Activated naive CD4-positive, alpha-beta T cell treated with anti-CD3 and anti-CD28 coated beads, Interleukin-2, amount 50 U/mL, for 24 hours (primary cell): ENCODE results near the gene ABCC6.
"Not testable (repeated sequence)": the region's sequence is repeated elsewhere in the genome, so short reads cannot be mapped to it uniquely, and the experiment has no call there.

ENCODE experiments used
- H3K27ac Mint-ChIP-seq: one replicate; pipeline ENCODE4 v1.8.0; 2021; ENCODE audit warnings: mild to moderate bottlenecking, mixed read lengths
- H3K27me3 Mint-ChIP-seq: one replicate; pipeline ENCODE4 v1.8.0; 2021; ENCODE audit warnings: mixed read lengths
- H3K36me3 Mint-ChIP-seq: one replicate; pipeline ENCODE4 v1.8.0; 2021; ENCODE audit warnings: mixed read lengths
- H3K4me1 Mint-ChIP-seq: one replicate; pipeline ENCODE4 v1.8.0; 2021; ENCODE audit warnings: mixed read lengths
- H3K4me3 Mint-ChIP-seq: one replicate; pipeline ENCODE4 v1.8.0; 2021; ENCODE audit warnings: mild to moderate bottlenecking, mixed read lengths
- H3K9me3 Mint-ChIP-seq: one replicate; pipeline ENCODE4 v1.8.0; 2021; ENCODE audit warnings: mixed read lengths

Gene ABCC6

DNA sequence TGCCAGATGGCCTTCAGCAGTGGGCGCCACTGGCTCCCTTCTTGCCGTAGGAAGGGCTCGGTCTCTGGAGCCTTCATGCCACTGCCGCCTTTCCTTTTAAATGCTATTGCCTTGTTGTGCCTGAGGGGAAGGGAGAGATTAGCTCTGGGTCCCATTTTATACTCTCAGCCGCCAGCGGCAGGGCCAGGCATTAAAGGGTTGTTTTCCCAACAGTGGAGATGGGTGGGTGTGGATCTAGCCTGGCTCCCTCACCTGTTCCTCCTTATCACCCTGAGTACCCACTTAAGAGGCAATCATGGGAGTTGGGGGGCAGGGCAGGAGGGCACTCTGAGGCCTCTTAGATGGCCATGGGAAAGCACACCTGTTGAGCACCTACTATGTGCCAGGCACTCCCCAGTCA, 19.8 kb downstream of the ABCC6 start:
- not testable (repeated sequence) for H3K4me3 Mint-ChIP-seq, H3K4me1 Mint-ChIP-seq, H3K36me3 Mint-ChIP-seq, H3K27me3 Mint-ChIP-seq, H3K27ac Mint-ChIP-seq, H3K9me3 Mint-ChIP-seq

DNA sequence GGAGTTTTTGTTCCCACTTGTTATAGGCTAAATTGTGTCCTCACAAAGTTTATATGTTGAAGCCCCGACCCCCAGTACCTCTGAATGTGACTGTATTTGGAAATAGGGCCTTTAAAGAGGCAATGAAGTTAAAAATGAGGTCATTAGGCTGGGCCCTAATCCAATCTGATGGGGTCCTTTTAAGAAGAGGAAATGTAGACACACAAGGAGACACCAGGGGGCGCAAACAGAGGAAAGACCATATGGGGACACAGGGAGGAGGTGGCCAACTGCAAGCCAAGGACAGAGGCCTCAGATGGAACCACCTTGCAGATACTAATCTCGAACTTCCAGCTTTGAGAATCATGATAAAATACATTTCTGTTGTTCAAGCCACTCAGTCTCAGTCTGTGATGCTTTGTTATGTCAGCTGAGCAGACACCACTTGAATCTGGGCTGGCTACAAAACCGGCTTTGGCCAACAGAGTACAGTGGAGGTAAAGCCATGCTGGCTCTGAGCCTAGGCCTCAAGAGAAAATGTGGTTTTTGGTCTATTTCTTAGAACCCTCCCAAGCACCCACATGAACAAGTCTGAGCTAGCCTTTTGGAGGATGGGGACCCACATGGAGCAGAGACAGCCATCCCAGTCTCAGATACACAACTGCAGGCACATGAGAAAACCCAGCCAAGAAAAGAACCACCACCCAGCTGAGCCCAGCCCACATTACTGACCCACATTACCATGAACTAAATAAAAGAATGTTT, 20.7 kb downstream of the ABCC6 start:
- H3K9me3 Mint-ChIP-seq, H3K27me3 Mint-ChIP-seq, H3K4me1 Mint-ChIP-seq, H3K4me3 Mint-ChIP-seq, H3K36me3 Mint-ChIP-seq, H3K27ac Mint-ChIP-seq: not testable (repeated sequence)

DNA sequence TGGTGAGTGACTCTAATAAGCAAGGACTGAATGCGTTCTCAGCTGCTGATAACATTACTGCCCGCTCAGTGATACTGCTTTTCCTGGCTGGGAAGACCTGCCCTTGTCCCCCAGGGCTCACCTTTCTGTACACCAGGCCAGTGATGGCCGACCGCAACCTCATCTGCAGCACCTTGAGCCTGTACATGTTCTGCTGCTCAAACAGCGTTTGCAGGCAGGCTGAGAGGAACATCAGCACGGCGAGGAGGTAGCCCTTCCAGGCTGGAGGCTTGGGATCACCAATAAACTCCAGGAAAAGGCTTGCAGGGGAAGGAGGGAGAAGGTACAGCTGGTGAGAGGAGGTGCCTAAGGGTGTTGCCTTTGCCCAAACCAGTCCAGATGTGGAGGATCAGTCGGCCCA, 21.4 kb downstream of the ABCC6 start:
- H3K27me3 Mint-ChIP-seq, H3K9me3 Mint-ChIP-seq, H3K36me3 Mint-ChIP-seq, H3K27ac Mint-ChIP-seq, H3K4me1 Mint-ChIP-seq, H3K4me3 Mint-ChIP-seq: not testable (repeated sequence)

DNA sequence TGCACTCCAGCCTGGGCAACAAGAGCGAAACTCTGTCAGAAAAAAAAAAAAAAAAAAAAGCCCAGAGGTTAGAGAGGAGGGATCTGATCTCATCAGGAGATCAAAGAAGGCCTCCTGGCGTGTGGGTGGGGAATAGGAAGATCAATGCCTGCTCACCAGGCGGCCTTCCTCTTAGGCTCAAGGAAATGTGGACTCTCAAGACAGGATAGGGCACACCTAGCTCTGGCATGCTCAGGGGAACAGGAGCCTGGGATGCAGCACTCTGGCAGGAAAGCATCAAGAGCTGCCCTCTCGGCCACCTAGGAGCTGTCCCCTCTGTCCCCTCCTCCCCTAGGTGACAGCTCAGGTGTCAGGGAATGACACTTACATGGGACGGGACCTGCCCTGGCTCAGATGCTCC, 22.9 kb downstream of the ABCC6 start:
- not testable (repeated sequence) for H3K36me3 Mint-ChIP-seq, H3K4me1 Mint-ChIP-seq, H3K4me3 Mint-ChIP-seq, H3K27me3 Mint-ChIP-seq, H3K27ac Mint-ChIP-seq, H3K9me3 Mint-ChIP-seq

DNA sequence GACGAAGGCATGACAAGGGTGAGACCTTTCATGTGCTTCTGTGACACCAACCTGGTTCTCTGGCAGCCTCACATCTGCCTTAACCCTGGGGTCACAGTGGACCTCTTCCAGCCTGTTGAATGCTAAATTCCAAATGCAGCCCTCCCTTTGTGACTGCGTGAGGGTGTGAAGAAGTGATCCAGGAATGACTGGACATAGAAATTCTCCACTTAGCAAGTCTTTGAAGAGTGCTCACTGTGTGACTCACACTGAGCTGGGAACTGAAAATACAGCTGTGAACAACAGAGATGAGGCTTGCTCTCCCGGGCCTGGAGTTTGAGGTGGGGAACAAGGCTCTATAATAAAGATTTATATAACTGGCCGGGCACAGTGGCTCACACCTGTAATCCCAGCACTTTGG, 23.9 kb downstream of the ABCC6 start:
- H3K9me3 Mint-ChIP-seq, H3K4me3 Mint-ChIP-seq, H3K27me3 Mint-ChIP-seq, H3K36me3 Mint-ChIP-seq, H3K27ac Mint-ChIP-seq, H3K4me1 Mint-ChIP-seq: not testable (repeated sequence)

DNA sequence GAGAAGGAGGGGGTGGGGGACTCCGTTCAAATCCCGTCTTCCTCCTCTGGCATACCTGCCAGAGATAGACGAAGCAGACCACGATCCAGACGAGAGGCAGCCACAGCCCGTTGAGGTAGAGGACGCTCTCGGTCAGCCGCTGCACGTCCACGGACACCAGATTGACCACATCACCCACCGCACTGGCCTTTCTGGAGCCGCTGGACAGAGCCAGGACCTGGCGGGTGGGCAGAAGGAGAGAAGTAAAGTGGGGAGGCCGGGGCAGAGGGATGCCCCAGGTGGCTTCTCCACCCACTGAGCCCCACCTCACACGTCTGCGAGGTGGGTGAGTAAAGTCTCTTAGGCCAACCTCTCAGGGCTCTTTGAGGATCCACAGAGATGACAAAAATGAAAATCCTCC, 25.3 kb downstream of the ABCC6 start:
- no peaks in the 10 kb centered on the region for H3K36me3 Mint-ChIP-seq
- H3K27ac Mint-ChIP-seq = no peak overlapping the region

DNA sequence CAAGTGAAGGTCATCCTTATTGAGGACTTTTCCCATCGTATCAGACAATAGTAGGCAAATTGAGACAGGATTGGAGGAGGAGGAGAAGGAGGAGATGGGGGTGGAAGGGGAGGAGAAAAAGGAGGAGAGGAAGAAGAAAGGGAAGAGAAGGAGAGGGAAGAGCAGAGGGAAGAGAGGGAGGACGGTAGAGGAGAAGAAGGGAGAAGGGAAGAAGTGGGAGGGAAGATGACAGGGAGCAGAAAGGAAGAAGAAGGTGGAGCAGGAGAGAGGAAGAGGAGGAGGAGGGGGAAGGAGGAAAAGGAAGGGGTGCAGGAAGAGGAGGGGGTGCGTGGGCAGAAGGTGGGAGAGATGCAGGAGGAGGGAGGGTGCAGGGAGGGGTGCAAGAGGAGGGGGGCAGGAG, 26.0 kb downstream of the ABCC6 start:
- peaks cover 4% of the 10 kb centered on the region for H3K4me1 Mint-ChIP-seq

More for the DNA sequence above, 25.3 kb downstream of the ABCC6 start:
- Mint-ChIP-seq H3K4me3 (no peak overlapping the region), H3K27me3 (no peaks in the 10 kb centered on the region), H3K9me3 (no peaks in the 10 kb centered on the region), H3K4me1 (peaks cover 4% of the 10 kb centered on the region)

DNA sequence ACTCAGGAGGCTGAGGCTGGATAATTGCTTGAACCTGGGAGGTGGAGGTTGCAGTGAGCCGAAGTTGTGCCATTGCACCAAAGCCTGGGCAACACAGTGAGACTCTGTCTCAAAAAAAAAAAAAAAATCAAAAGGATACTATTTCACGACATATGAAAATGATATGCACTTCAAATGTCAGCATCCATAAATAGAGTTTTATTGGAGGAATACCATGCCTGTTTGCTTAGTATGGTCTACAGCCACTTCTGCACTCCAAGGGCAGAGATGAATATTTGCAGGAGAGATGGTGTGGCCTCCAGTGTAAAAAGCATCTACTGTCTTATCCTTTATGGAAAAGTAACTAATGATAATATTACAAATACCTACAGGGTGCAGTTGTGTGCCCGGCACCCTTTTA, 27.2 kb downstream of the ABCC6 start:
- Mint-ChIP-seq H3K27ac (no peak overlapping the region), H3K27me3 (peaks cover 1% of the 10 kb centered on the region), H3K9me3 (no peaks in the 10 kb centered on the region), H3K4me1 (peaks cover 4% of the 10 kb centered on the region), H3K36me3 (no peaks in the 10 kb centered on the region), H3K4me3 (no peak overlapping the region)

More for the DNA sequence above, 26.0 kb downstream of the ABCC6 start:
- peaks cover under 1% of the 10 kb centered on the region for H3K27me3 Mint-ChIP-seq
- no peak overlapping the region for H3K27ac Mint-ChIP-seq
- H3K36me3 Mint-ChIP-seq = no peaks in the 10 kb centered on the region
- H3K4me3 Mint-ChIP-seq = no peak overlapping the region
- no peaks in the 10 kb centered on the region for H3K9me3 Mint-ChIP-seq

DNA sequence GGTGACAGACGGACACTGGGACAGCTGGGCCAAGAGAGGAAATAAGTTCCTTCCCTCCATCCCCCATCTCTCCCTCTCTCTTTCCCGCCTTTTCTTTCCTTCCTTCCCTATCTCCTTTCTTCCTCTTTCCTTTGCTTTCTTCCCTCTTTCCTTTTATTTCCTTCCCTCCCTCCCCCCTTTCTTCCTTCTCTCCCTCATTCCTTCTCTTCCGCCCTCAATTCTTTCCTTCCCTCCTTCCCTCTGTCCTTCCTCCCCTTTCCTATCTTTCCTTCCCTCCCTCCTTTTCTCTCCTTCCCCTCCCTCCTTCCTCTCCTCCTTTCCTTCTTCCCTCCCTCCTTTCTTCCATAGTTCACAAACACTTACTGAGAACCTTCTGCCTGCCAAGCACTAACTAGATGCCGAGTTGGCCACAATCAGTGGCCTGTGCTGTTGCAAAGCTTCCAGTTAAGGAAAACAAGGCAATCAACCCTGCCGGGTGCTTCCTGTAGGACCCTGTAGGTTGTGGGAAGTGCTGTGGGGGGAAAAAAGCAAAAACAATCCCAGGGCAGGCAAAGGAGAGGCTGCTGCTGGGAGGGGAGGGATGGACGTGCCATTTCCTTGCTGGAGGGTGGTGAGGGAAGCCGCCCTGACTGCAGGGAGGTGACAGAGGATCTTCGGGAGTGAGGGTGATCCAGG, 31.7 kb downstream of the ABCC6 start:
- no peaks in the 10 kb centered on the region for H3K36me3 Mint-ChIP-seq
- no peak overlapping the region for H3K27ac Mint-ChIP-seq
- H3K27me3 Mint-ChIP-seq = peaks cover 1% of the 10 kb centered on the region
- H3K9me3 Mint-ChIP-seq = no peaks in the 10 kb centered on the region
- H3K4me1 Mint-ChIP-seq = no peaks in the 10 kb centered on the region
- no peak overlapping the region for H3K4me3 Mint-ChIP-seq

DNA sequence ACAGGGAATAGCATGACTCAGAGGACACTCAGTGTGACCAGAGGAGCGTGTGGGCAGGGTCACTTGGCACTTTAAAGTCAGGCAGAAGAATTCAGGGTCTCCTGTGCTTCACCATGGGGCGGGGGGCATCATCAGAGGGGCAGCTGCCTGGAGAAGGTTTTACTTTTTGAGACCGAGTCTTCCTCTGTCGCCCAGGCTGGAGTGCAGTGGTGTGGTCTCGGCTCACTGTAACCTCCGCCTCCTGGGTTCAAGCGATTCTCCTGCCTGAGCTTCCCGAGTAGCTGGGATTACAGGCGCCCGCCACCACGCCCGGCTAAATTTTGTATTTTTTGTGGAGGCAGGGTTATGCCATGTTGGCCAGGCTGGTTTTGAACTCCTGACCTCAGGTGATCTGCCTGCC, 32.3 kb downstream of the ABCC6 start:
- not testable (repeated sequence) for H3K27me3 Mint-ChIP-seq, H3K4me3 Mint-ChIP-seq, H3K27ac Mint-ChIP-seq, H3K36me3 Mint-ChIP-seq, H3K9me3 Mint-ChIP-seq, H3K4me1 Mint-ChIP-seq

DNA sequence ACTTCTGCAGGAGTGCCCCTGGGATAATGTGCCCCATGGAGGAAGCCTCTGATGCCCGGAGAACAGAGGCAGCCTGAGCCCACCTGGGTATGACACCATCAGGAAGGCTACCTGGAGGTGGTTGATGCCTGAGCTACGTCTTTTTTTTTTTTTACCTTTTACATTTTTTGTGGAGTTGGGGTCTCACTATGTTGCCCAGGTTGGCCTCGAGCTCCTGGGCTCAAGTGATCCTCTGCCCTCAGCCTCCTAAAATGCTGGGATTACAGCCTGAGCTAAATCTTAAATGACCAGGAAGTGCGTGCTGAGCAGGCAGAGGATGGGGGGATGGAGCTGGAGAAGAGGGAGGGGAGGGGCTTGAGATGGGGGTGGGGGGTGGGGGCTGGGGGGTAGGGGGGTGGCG, 32.7 kb downstream of the ABCC6 start:
- Mint-ChIP-seq H3K4me1 (no peaks in the 10 kb centered on the region), H3K27ac (no peak overlapping the region)

DNA sequence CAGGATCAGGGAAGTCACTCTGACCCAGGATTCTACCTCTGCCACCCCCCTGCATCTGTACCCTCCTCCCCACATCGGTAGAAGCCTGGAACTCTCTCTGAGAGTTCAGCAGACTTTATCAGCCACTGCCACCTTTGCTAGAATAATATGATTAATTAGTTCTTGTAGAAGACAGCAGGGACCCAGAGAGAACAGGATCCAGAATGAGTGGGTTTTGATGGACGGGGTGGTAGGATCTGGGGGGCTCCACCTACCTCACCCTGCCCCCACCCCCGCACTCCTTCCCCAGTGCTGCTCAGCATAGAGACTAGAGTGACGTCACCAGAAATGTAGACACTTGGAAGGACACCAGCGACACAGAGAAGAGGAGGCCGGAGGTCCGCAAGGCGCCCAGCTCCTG, 33.5 kb downstream of the ABCC6 start:
- Mint-ChIP-seq H3K9me3 (no peaks in the 10 kb centered on the region), H3K36me3 (no peaks in the 10 kb centered on the region), H3K4me3 (no peak overlapping the region), H3K27me3 (peaks cover 1% of the 10 kb centered on the region), H3K27ac (no peak overlapping the region), H3K4me1 (no peaks in the 10 kb centered on the region)

More for the DNA sequence above, 32.7 kb downstream of the ABCC6 start:
- Mint-ChIP-seq H3K4me3 (no peak overlapping the region), H3K9me3 (no peaks in the 10 kb centered on the region), H3K36me3 (no peaks in the 10 kb centered on the region), H3K27me3 (peaks cover 1% of the 10 kb centered on the region)

DNA sequence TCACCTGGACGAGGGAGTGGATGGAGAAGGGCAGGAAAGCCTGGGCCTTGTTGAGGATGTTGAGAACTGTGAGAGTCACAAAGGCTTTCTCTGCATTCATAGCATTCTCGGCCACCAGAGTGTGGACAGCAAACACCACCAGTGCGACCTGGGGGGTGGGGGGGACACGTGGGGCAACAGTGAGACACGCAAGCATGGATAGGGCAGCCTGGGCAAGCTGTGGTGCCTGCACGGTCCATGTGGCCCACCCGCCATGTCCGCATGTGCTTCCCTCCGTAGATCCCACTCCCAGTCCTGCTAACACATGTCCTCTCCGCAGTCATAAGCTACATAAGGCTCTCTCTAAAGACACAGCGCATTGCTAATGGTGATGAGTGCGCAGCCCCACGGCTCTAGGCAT, 34.5 kb downstream of the ABCC6 start:
- no peaks in the 10 kb centered on the region for H3K36me3 Mint-ChIP-seq
- H3K9me3 Mint-ChIP-seq = no peaks in the 10 kb centered on the region
- H3K4me3 Mint-ChIP-seq = no peak overlapping the region
- H3K27me3 Mint-ChIP-seq = peaks cover 1% of the 10 kb centered on the region
- H3K27ac Mint-ChIP-seq = no peak overlapping the region
- no peaks in the 10 kb centered on the region for H3K4me1 Mint-ChIP-seq

DNA sequence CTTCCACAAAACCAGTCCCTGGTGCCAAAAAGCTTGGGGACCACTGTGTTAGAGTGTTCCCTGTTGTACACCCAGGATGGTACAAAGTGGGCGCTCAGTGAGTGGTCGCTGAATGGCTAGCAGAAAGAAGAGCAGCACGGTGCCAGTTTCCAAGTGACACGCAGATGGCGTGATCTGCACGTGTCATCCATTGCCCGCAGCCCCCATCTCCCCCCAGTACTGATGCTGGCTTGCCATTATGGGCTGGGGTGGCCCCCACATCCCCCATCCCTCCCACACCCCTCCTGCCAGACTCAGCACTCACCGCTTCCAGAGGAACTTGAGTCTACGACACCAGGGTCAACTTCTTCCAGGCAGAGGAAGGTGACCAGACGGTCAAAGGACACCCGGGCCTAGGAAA, 36.5 kb downstream of the ABCC6 start:
- H3K27ac Mint-ChIP-seq = no peak overlapping the region
- H3K9me3 Mint-ChIP-seq = no peaks in the 10 kb centered on the region
- H3K36me3 Mint-ChIP-seq = no peaks in the 10 kb centered on the region
- no peaks in the 10 kb centered on the region for H3K4me1 Mint-ChIP-seq
- H3K27me3 Mint-ChIP-seq = no peaks in the 10 kb centered on the region
- no peak overlapping the region for H3K4me3 Mint-ChIP-seq

DNA sequence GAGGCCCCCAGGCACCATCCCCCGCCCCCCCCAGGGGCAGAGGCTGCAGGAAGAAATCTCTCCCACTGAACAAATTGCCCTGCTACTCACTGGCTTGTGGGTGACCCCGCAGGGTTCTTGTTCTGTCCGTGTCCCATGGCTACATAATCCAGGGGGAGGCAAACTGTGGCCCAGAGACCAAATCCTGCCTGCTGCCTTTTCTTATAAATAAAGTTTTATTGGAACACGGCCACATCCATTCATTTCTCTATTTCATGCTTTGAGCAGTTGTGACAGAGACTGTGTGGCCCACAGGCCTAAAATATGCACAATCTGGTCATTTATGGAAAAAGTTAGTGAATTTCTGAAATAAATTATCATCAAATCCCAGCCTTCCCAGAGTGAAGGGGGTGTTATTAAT, 38.2 kb downstream of the ABCC6 start:
- Mint-ChIP-seq H3K36me3 (no peaks in the 10 kb centered on the region), H3K4me3 (no peak overlapping the region), H3K9me3 (no peaks in the 10 kb centered on the region), H3K27me3 (no peaks in the 10 kb centered on the region), H3K4me1 (no peaks in the 10 kb centered on the region), H3K27ac (no peak overlapping the region)

DNA sequence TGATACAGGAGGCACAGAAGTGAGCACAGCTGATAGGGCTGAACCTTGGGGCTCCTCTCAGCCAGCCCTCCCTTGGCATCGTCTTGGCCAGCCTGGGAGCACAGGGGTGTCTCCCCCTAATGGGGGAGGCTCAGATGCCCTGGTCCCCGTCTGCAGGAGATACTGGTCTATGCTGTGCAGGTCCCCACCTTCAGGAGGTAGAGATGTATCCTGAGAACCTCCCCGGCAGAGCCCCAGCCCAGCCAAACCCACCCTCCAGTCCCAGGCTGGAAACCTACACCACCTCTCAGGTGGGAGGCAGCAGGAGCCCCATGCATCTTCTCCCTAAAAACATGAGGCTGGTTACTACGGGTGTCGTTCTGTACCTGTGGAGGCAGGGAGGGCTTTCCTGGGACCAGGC, 38.7 kb downstream of the ABCC6 start:
- no peaks in the 10 kb centered on the region for H3K36me3 Mint-ChIP-seq
- H3K4me3 Mint-ChIP-seq = no peak overlapping the region
- H3K27me3 Mint-ChIP-seq = no peaks in the 10 kb centered on the region
- no peaks in the 10 kb centered on the region for H3K4me1 Mint-ChIP-seq
- H3K9me3 Mint-ChIP-seq = no peaks in the 10 kb centered on the region
- H3K27ac Mint-ChIP-seq = no peak overlapping the region

DNA sequence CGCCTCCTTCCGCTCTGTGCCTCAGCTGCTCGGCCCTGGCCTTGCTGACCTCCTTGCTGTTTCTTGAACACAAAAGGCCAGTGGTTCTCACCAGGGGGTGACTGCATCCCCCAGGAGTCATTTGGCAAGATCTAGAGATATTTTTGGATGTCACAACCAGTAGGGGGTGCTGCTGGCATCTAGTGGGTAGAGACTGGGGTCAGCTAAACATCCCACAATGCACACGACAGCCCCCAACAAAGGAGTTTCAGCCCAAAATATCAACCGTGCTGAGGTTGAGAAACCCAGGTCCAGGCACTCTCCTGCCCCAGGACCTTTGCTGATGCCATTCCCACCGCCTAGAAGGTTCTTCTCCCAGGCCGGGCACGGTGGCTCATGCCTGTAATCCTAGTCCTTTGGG, 39.7 kb downstream of the ABCC6 start:
- no peak overlapping the region for H3K27ac Mint-ChIP-seq
- H3K9me3 Mint-ChIP-seq = no peaks in the 10 kb centered on the region
- no peaks in the 10 kb centered on the region for H3K36me3 Mint-ChIP-seq

More for the DNA sequence above, 39.7 kb downstream of the ABCC6 start:
- no peaks in the 10 kb centered on the region for H3K27me3 Mint-ChIP-seq
- H3K4me1 Mint-ChIP-seq = no peaks in the 10 kb centered on the region
- no peak overlapping the region for H3K4me3 Mint-ChIP-seq
